Lower leg skin (tissue), 3 donors: ENCODE measurements around the gene CDH13.

Experiments
- CTCF ChIP-seq, 3 donors: fragments of 450-650 bp; IDR thresholded peaks; one replicate each; pipeline ENCODE4 v1.5.1; 2016; ENCODE audit warnings: antibody characterized with exemption in 3 of 3, mild to moderate bottlenecking in 3 of 3, moderate library complexity in 2 of 3
- POLR2A ChIP-seq, 2 donors: fragments of 450-650 bp; IDR thresholded peaks; one replicate each; pipeline ENCODE4 v1.6.1; 2016 to 2017; ENCODE audit warnings: antibody characterized with exemption in 2 of 2, mild to moderate bottlenecking in 1 of 2, moderate library complexity in 1 of 2

- TF ChIP-seq CTCF (IDR thresholded peaks at IDR 0.05) (no peak), POLR2A (IDR thresholded peaks at IDR 0.05) (no peak)
Measured at GRCh38 chr16:82672676-82673075, 45.9 kb downstream of the CDH13 start.
